Body of pancreas (tissue), 4 donors: ENCODE results near the gene NRDE2. TPM values are rescaled to one million over a fixed set of nuclear protein-coding genes. Genes with fewer than 3 reads are reported as not detected.

Experiments used
- ATAC-seq: fragments of 150-250 bp; one replicate; pipeline ENCODE4 v1.9.1; 2016
- DNase-seq, 4 donors: peaks; one replicate each; pipeline ENCODE4 v3.0.0-alpha.2; 2019
- H3K27ac ChIP-seq, 4 donors: fragments of 200-600 bp; sonication (generic); 1 replicate in 3 of 4; 2 replicates in 1 of 4; pipeline versions ENCODE4 v1.5.1 to v1.6.1; 2016 to 2019; ENCODE audit warnings: mild to moderate bottlenecking in 1 of 4, mixed read lengths in 1 of 4, moderate library complexity in 1 of 4
- H3K27me3 ChIP-seq, 2 donors: fragments of 200-600 bp; sonication (generic); one replicate each; pipeline ENCODE4 v1.6.0; 2016; ENCODE audit warnings: mild to moderate bottlenecking in 1 of 2
- H3K36me3 ChIP-seq, 2 donors: fragments of 200-600 bp; sonication (generic); replicated peaks in 1 of 2; 2 replicates each; pipeline ENCODE4 v1.5.1; 2016; ENCODE audit warnings: low read depth in 2 of 2; ENCODE audit not compliant: insufficient read depth in 1 of 2
- H3K4me1 ChIP-seq: fragments of 200-600 bp; sonication (generic); one replicate; pipeline ENCODE4 v1.6.0; 2016
- H3K4me3 ChIP-seq, 2 donors: fragments of 200-600 bp; sonication (generic); 1 replicate in 1 of 2; 2 replicates in 1 of 2; pipeline ENCODE4 v1.5.1; 2016 to 2019
- H3K9me3 ChIP-seq, 3 donors: fragments of 200-600 bp; sonication (generic); 1 replicate in 2 of 3; 2 replicates in 1 of 3; pipeline ENCODE4 v1.5.1; 2016
- POLR2A ChIP-seq, 3 donors: fragments of 450-650 bp; IDR thresholded peaks; one replicate each; pipeline ENCODE4 v1.6.1; 2016; ENCODE audit warnings: antibody characterized with exemption in 3 of 3, mild to moderate bottlenecking in 2 of 3
- WGBS, 2 donors: methylation state at CpG; one replicate each; pipeline ENCODE4 v1.1.5; 2017; 5-methylcytosine and 5-hydroxymethylcytosine counted together
- intact Hi-C: fragments of 100-400 bp; cut with DNase I; formaldehyde crosslinking; loops from one replicate; pipeline ENCODE4 v1.15.1; 2023
- total RNA-seq, 2 donors: library from RNA; depleted of rRNA; stranded (reverse); fragments of >200 nt; gene quantifications; one replicate each; pipeline ENCODE4 v1.1.0, GENCODE V29; 2016
- TF ChIP-seq, protein P1 (sequence below), 7 experiments: fragments of 450-650 bp in 4 of 7; fragments of 200-600 bp in 3 of 7; sonication (generic) in 3 of 7; IDR thresholded peaks; one replicate each; pipeline ENCODE4 v1.5.1; 2016 to 2019; ENCODE audit warnings: antibody characterized with exemption in 7 of 7

The NRDE2 gene
- total RNA-seq, 2 donors from 2014 or later: 11.7 to 65.6 TPM

DNA sequence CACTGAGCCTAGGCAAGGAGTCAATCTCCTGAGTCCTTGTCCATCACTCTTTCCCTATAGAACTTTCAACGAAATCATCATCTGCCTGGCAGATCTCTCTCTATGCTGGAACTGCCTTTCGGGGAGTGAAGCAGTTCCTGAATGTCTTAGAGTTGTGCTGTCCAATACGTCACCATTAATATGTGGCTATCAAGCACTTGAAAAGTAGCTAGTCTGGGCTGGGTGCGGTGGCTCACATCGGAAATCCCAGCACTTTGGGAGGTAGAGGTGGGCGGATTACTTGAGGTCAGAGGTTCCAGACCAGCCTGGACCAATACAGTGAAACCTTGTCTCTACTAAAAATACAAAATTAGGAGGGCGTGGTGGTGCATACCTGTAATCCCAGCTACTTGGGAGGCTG is 35.1 kb downstream of the NRDE2 start:
- ATAC-seq (no peak), DNase-seq (no peak)
- no peak overlapping the region for H3K27ac ChIP-seq
- TF ChIP-seq, protein P1, sequence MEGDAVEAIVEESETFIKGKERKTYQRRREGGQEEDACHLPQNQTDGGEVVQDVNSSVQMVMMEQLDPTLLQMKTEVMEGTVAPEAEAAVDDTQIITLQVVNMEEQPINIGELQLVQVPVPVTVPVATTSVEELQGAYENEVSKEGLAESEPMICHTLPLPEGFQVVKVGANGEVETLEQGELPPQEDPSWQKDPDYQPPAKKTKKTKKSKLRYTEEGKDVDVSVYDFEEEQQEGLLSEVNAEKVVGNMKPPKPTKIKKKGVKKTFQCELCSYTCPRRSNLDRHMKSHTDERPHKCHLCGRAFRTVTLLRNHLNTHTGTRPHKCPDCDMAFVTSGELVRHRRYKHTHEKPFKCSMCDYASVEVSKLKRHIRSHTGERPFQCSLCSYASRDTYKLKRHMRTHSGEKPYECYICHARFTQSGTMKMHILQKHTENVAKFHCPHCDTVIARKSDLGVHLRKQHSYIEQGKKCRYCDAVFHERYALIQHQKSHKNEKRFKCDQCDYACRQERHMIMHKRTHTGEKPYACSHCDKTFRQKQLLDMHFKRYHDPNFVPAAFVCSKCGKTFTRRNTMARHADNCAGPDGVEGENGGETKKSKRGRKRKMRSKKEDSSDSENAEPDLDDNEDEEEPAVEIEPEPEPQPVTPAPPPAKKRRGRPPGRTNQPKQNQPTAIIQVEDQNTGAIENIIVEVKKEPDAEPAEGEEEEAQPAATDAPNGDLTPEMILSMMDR (IDR thresholded peaks at IDR 0.05): no peak
- TF ChIP-seq POLR2A (IDR thresholded peaks at IDR 0.05): no peak
- no peaks in the 10 kb centered on the region for H3K27me3 ChIP-seq
- H3K4me3 ChIP-seq: no peak overlapping the region
- H3K4me1 ChIP-seq: peaks cover under 1% of the 10 kb centered on the region
- H3K9me3 ChIP-seq: no peaks in the 10 kb centered on the region
- intact Hi-C loops: no loop called here
- peaks cover 0 to 7% of the 10 kb centered on the region in 2 donors for H3K36me3 ChIP-seq
- WGBS, 2 donors: 90 to 94% methylated on average over 7 of the region's 7 CpGs

DNA sequence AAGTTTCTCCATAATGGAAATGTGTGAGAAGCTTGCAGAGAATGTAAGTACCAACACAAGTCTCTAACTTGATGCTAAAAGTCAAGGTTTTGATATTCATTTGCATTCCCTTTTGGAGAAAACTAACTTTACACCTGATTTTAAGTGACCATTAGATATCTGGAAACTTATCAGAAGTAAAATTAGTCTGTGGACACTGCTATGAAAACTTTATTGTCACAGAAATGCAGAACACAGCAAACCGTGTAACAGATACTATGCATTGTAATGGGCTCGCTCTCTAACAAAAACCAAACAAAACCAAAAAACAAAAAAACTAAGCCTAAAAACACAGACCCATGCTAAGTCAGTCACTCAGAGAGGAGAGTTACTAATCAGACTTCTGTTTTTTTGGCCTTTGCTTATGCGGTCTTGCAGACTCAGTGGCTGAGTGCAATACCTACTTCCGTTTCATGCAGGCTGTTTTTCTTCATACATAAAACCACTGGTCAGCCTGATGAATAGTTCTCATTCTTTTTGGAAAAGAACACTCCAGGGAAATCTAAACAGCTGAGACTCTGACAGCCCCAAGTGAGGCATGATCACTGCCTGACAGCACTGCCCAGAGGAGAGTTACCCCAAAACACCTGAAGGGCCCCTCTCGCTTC is 35.7 kb downstream of the NRDE2 start:
- intact Hi-C loops: no loop called here
- WGBS, 2 donors: 83 to 86% methylated on average over 5 of the region's 5 CpGs
- no peak for ATAC-seq
- DNase-seq: no peak
- Histone ChIP-seq H3K4me1 (no peaks in the 10 kb centered on the region), H3K4me3 (no peak overlapping the region), H3K36me3 (peaks cover 0 to 9% of the 10 kb centered on the region in 2 donors), H3K27ac (no peak overlapping the region), H3K27me3 (no peaks in the 10 kb centered on the region), H3K9me3 (no peaks in the 10 kb centered on the region)
- TF ChIP-seq POLR2A (IDR thresholded peaks at IDR 0.05): no peak
- TF ChIP-seq, protein P1 (IDR thresholded peaks at IDR 0.05): no peak

DNA sequence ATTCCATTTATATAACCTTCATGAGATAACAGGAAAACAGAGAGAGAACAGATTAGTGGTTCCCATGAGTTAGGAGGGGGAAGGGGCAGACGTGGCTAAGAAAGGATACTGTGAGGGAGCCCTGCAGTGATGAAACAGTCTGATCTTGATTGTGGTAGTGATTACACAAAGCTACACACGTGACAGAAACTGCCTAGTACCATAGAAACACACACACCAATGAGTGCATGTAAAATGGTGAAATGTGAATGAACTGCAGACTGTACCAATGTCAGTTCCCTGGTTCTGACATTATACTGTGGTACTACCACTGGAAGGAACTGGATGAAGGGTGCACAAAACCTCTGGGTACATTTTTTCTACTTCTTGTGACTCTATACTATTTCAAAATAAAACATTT is 36.9 kb downstream of the NRDE2 start:
- WGBS, 2 donors: 51 to 71% methylated on average over 2 of the region's 2 CpGs
- ATAC-seq: no peak

DNA sequence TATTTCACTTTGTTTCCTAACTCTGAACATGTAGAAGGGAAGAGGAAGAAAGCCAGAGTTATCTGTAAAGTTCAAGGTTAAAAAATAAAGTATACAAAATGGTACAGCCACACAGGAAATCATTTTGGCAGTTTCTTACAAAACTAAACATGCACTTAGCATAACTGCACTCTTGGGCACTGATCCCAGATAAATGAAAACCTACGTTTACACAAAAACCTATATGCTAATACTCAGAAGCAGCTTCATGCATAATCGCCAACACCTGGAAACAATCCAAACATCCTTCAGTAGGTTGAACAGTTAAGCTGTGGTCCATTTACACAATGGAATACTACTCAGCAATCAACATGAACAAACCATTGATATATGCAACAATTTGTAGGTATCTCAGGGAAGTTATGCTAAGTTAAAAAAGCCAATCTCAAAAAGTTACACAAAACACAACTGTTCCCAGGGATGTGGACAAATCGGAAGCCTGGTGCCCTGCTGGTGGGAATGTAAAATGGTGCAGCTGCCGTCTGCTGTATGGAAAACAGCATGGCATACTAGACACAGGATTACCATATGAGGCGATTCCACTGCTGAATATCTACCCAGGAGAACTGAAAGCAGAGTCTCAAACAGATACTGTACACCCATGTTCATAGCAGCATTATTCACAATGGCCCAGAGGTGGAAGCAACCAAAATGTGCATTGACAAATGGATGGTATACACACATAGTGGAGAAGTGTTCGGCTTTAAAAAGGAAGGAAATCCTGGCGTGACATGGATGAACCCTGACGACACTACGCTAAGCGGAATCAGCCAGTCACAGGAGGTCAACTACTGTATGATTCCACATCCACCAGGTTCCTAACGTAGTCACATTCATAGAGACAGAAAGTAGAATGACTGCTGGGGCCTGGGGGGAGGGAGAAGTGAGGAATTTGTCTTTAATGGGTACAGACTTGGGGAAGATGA is 37.7 kb downstream of the NRDE2 start:
- 88 to 89% methylated on average over 11 of the region's 11 CpGs for WGBS, 2 donors
- TF ChIP-seq, protein P1 (IDR thresholded peaks at IDR 0.05): no peak
- TF ChIP-seq POLR2A (IDR thresholded peaks at IDR 0.05): no peak
- no peaks in the 10 kb centered on the region for H3K27me3 ChIP-seq

More for the DNA sequence above, 36.9 kb downstream of the NRDE2 start:
- H3K36me3 ChIP-seq: peaks cover 0 to 10% of the 10 kb centered on the region in 2 donors
- no peak for DNase-seq
- no peak overlapping the region for H3K27ac ChIP-seq
- TF ChIP-seq, protein P1 (IDR thresholded peaks at IDR 0.05): no peak
- no peak for TF ChIP-seq POLR2A (IDR thresholded peaks at IDR 0.05)
- no peaks in the 10 kb centered on the region for H3K4me1 ChIP-seq
- H3K9me3 ChIP-seq: no peaks in the 10 kb centered on the region
- H3K4me3 ChIP-seq: no peak overlapping the region
- intact Hi-C loops: no loop called here
- no peaks in the 10 kb centered on the region for H3K27me3 ChIP-seq

More for the DNA sequence above, 37.7 kb downstream of the NRDE2 start:
- H3K27ac ChIP-seq: no peak overlapping the region
- H3K36me3 ChIP-seq: peaks cover 0 to 11% of the 10 kb centered on the region in 2 donors
- DNase-seq (no peak), ATAC-seq (no peak)
- intact Hi-C loops: no loop called here
- H3K4me1 ChIP-seq: no peaks in the 10 kb centered on the region
- H3K4me3 ChIP-seq: no peak overlapping the region
- H3K9me3 ChIP-seq: no peaks in the 10 kb centered on the region
